GM12864 (cell line): ENCODE data around the gene SHB.

Experiments
- DNase-seq: peaks from one replicate; pipeline ENCODE4 v3.0.0-alpha.2; 2011; ENCODE audit warnings: low read depth
- H3K4me3 ChIP-seq: 2 replicates; pipeline ENCODE4 v1.5.1; 2011; ENCODE audit warnings: mild to moderate bottlenecking, low read depth, low read length, control low read depth
- TF ChIP-seq, protein P1 (sequence below): IDR thresholded peaks from 2 replicates; pipeline ENCODE4 v1.5.1; 2011; ENCODE audit warnings: low read depth, mild to moderate bottlenecking, moderate library complexity, low read length, control low read depth, inconsistent platforms; ENCODE audit errors: missing control alignments

The SHB gene

DNA sequence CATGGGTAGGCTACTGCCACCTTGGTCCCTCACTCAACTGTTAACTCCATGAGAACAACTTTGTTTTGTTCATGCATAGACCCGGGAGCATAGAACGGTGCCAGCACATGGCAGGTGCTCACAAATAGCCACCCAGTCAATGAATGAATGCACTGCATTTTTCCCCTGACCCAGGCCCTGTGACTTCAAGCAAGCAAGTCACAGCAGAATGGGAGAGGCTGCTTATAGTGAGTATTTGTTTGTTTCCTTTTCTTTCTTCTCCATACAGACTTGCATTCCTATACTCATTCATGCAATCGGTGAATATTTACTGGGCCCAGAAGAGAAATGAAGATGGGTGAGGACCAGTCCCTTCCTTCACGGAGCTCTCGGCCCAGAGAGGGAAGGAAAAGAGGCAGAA, 62.0 kb downstream of the SHB start:
- DNase-seq = no peak
- TF ChIP-seq, protein P1, sequence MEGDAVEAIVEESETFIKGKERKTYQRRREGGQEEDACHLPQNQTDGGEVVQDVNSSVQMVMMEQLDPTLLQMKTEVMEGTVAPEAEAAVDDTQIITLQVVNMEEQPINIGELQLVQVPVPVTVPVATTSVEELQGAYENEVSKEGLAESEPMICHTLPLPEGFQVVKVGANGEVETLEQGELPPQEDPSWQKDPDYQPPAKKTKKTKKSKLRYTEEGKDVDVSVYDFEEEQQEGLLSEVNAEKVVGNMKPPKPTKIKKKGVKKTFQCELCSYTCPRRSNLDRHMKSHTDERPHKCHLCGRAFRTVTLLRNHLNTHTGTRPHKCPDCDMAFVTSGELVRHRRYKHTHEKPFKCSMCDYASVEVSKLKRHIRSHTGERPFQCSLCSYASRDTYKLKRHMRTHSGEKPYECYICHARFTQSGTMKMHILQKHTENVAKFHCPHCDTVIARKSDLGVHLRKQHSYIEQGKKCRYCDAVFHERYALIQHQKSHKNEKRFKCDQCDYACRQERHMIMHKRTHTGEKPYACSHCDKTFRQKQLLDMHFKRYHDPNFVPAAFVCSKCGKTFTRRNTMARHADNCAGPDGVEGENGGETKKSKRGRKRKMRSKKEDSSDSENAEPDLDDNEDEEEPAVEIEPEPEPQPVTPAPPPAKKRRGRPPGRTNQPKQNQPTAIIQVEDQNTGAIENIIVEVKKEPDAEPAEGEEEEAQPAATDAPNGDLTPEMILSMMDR = no peak

DNA sequence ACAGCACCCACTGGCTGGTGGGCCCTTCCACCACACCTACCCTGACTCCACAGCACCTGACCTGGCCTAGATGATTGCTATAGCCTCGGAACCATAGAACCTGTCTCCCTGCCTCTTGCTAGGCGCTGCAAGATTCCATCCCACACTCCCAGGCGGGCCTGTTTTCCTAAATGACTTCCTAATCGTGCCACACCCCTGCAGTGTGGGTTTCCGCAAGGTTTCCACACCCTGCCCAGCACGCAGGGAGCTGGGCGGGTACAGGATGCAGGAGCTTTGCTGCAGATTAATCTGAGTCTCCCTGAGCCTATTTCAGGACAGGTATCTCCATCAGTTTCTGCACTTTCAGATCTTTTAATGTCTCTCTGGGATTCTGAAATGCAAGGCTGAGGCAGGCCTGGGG, 62.9 kb downstream of the SHB start:
- no peak overlapping the region for H3K4me3 ChIP-seq
- no peak for DNase-seq
- TF ChIP-seq, protein P1 = no peak

More for the DNA sequence above, 62.0 kb downstream of the SHB start:
- H3K4me3 ChIP-seq = no peak overlapping the region

DNA sequence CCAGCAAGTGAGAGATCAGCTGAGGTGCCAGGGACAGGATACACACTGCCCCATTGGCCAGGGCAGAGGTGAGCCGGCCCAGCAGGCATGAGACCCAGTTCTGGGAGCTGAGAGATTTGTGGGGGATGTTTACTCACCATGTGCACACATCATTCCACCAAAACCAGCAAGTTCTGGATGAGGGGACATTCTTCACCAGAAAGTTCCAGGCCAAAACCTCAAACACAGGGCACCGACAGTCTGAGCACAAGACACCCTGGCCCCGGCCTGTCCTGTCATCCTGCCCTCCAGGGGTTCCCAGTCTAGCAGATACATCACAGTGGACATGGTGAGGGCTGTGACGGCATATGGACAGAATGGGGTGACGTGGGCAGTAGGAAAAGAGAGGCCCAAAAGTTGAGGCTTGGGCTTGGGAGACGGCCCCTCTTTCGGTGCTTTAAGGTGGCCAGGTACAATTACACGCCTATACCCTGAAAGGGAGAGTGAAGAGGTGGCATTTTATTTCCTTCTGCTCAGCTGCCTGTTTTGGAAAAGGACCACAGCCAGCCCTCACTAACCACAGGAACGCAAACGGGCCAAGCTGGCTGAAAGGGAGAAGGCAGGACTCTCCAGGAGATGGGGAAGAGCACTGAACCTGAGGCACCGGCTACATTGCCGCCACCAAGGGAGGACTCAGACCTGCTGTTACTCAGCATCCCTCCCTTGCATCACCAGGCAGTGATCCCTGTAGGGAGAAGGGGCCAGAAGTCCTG, 64.0 kb downstream of the SHB start:
- DNase-seq = no peak
- TF ChIP-seq, protein P1 = no peak
- H3K4me3 ChIP-seq = no peak overlapping the region

DNA sequence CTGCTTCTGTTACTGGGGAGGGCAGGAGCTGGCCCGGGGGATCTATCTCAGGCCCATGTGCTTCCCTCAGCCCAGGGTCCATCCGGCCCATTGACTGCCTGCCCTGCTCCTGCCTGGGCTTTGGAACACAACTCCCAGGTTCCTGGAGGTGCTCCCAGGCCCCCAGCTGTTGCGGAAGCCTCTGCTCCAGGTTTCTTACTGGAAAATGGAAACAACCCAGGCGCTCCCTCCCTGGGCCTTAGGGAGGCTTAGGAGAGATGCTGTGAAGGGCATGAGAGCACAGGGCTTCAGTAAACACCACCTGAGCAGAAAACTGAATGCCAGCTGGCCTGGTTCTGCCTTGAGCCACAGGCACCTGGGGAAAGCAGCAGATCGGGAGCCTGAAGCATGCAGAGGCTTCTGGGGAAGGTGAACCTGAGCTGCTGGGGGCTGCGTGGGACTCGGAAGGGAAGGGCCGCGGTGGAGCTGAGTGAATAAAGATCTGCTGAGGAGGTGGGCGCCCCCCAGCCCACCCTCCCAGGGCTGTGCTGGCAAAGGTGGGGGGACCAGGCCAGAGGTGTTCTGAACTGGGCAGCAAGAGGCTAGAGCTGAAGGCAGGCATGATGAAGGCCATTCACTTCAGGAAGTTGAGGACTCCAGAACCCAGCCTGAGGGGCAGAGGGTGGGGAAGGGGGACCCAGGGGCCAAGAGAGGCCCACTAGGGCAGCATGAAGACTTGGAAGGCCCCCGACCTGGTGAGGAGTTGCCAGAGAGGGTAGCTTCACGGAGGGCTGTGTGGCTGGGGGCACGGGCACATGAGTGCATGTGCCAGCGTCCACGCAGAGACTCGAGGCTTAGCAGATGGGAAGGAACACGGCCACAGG, 64.8 kb downstream of the SHB start:
- TF ChIP-seq, protein P1 = no peak
- no peak for DNase-seq
- H3K4me3 ChIP-seq = no peak overlapping the region

DNA sequence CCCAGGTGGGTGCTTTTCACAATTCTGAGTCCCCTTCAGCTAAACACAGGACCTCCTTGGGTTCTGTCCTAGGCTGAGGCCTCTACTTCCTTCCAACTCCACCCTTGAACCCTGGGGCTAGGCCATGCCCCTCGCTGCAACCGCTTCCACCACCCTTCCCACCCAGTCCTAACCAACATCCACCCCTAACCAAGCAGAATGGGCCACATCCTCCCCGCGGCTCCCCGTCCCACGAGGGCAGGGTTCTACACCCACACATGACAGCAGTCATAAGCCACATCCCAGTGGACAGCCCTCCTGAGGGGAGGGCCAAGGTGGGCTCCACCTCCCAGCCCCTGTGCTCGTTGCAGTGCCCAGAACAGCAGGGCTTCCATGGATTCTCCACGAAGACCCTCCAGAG, 65.8 kb downstream of the SHB start:
- H3K4me3 ChIP-seq = no peak overlapping the region
- DNase-seq = no peak
- TF ChIP-seq, protein P1 = no peak

DNA sequence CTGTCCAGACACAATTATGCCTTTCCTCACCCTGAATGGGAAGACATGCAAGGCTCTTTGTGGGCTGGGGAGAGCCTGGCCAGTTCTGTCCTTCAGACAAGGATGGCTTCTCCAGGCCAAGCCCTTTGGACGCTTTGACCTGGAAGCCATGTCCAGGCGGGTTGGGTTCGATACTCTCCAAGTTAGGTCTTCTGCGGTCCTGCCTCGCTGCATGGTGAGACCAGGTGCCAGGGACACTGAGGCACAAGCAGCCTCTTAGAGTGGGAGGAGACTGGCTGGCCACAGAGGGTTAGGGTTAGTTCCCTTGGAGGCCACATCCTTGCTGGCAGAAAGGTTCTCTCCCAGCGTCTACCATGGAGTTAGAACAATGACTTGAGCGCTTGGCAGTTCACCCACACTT, 67.6 kb downstream of the SHB start:
- TF ChIP-seq, protein P1 = no peak
- DNase-seq = no peak
- no peak overlapping the region for H3K4me3 ChIP-seq
